ENCODE results near the gene C10orf88. TPM values are rescaled to one million over a fixed set of nuclear protein-coding genes. Genes with fewer than 3 reads are reported as not detected.

C10orf88 gene
- total and polyA plus RNA-seq, 9 of the 15 experiments (the other 6 are each of a cell fraction or from before 2014, with no cell fraction given): 2.5 to 9.6 (median 7.5) TPM

DNA sequence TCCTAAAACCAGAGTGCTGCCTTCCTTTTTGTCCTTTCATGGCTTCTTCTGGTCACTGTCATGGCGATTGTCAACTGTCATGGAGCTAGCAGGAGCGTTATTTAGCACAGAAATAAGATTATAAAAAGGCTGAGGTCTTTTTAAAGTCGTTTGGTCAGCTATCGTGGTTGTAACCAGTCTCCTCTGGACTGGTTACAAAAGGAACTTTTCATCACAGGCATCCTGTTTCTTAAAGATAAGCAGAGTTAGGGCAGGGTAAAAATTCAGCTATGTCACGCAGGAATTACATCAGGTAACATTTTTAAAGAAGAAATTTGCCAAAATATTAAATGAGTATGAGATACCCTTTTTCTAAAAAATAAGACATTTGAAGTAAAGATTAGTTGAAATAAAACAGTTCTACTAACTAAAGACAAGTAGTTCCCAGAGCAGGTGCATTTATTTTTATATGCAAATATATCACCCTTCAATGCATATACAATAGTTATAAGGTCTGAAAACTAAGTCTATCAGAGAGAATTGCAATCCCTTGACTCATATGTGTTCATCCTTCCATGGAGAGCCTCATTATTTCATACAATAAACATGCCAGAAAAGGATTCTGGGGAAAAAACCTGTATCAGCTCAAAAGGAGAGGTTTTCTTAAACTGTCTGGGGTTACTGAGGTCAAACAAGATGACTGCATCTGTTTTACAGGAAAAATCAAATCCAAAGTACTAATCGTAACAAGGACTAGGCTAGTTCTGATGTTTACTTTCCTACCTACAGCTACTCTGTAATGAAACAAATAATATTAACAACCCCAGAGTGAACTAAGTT is 22.7 kb downstream of the C10orf88 start (continued):
- TF ChIP-seq SPI1 (IDR thresholded peaks at IDR 0.05; ENCODE audit: borderline replicate concordance, low read depth, low read length) (no peak), BRD9 (IDR thresholded peaks at IDR 0.05; ENCODE audit: low read depth, partially characterized antibody) (peak; percentile 72), TCF3 (CRISPR knock-in tag; IDR thresholded peaks at IDR 0.05) (peak; percentile 83), CEBPB (tag; IDR thresholded peaks at IDR 0.05) (peak; percentile 50; the same call in 1 of the 2 replicates), CUX1 (CRISPR knock-in tag; IDR thresholded peaks at IDR 0.05) (0 out of 2 replicates have a peak, but pooled peaks have one; percentile 35), EP400 (IDR thresholded peaks at IDR 0.05) (peak; percentile 40), FOSL1 (tag; conservative IDR thresholded peaks at IDR 0.05) (peak; percentile 48), ZBTB1 (CRISPR knock-in tag; IDR thresholded peaks at IDR 0.05; ENCODE audit: borderline replicate concordance, low read depth) (no peak), TRIM24 (IDR thresholded peaks at IDR 0.05) (peak; percentile 45 to 64; a peak in 2 of 4 replicates), RBFOX2 (IDR thresholded peaks at IDR 0.05; ENCODE audit: low read depth, low read length) (0 out of 2 replicates have a peak, but pooled peaks have one; percentile 40), HMBOX1 (IDR thresholded peaks at IDR 0.05) (peak; percentile 98), REST (IDR thresholded peaks at IDR 0.05; ENCODE audit: borderline replicate concordance) (peak; percentile 93), REST (CRISPR knock-in tag; IDR thresholded peaks at IDR 0.05; ENCODE audit: low read depth) (no peak)
